RWPE2 (cell line): ENCODE results near the gene TAF1B.
"Not testable (repeated sequence)": the region's sequence is repeated elsewhere in the genome, so short reads cannot be mapped to it uniquely, and the experiment has no call there.

ENCODE experiments used
- ATAC-seq: fragments of 200-7000 bp; cut with Tn5 transposase; 3 replicates; pipeline ENCODE4 v1.9.1; 2021; ENCODE audit warnings: low read depth
- DNase-seq: peaks from one replicate; pipeline ENCODE4 v3.0.0-alpha.2; 2020; ENCODE audit warnings: low spot score
- H3K27ac ChIP-seq: fragments of 450-650 bp; 2 replicates; pipeline ENCODE4 v1.5.1; 2017; ENCODE audit warnings: mild to moderate bottlenecking; ENCODE audit not compliant: poor library complexity, severe bottlenecking
- H3K27me3 ChIP-seq: fragments of 250-450 bp; sonication (Bioruptor Pico); 2 replicates; pipeline ENCODE4 v1.5.1; 2021; ENCODE audit warnings: mild to moderate bottlenecking, moderate library complexity; ENCODE audit not compliant: insufficient read depth, poor library complexity, severe bottlenecking
- H3K36me3 ChIP-seq: fragments of 250-450 bp; sonication (Bioruptor Pico); 2 replicates; pipeline ENCODE4 v1.5.1; 2020; ENCODE audit warnings: low read depth, mild to moderate bottlenecking, moderate library complexity
- H3K4me1 ChIP-seq: fragments of 250-450 bp; sonication (Bioruptor Pico); 2 replicates; pipeline ENCODE4 v1.5.1; 2021; ENCODE audit warnings: mild to moderate bottlenecking, moderate library complexity; ENCODE audit not compliant: insufficient read depth, poor library complexity, severe bottlenecking
- H3K4me3 ChIP-seq: fragments of 250-450 bp; sonication (Bioruptor Pico); 2 replicates; pipeline ENCODE4 v1.5.1; 2021; ENCODE audit warnings: mild to moderate bottlenecking, moderate library complexity; ENCODE audit not compliant: severe bottlenecking
- H3K9me3 ChIP-seq: fragments of 250-450 bp; sonication (Bioruptor Pico); 2 replicates; pipeline ENCODE4 v1.5.1; 2021; ENCODE audit warnings: mild to moderate bottlenecking, moderate library complexity; ENCODE audit not compliant: severe bottlenecking
- TF ChIP-seq, protein P1 (sequence below): fragments of 450-650 bp; IDR thresholded peaks from one replicate; pipeline ENCODE4 v1.5.1; 2017; ENCODE audit warnings: mild to moderate bottlenecking, moderate library complexity; ENCODE audit not compliant: poor library complexity, severe bottlenecking

TAF1B gene

DNA sequence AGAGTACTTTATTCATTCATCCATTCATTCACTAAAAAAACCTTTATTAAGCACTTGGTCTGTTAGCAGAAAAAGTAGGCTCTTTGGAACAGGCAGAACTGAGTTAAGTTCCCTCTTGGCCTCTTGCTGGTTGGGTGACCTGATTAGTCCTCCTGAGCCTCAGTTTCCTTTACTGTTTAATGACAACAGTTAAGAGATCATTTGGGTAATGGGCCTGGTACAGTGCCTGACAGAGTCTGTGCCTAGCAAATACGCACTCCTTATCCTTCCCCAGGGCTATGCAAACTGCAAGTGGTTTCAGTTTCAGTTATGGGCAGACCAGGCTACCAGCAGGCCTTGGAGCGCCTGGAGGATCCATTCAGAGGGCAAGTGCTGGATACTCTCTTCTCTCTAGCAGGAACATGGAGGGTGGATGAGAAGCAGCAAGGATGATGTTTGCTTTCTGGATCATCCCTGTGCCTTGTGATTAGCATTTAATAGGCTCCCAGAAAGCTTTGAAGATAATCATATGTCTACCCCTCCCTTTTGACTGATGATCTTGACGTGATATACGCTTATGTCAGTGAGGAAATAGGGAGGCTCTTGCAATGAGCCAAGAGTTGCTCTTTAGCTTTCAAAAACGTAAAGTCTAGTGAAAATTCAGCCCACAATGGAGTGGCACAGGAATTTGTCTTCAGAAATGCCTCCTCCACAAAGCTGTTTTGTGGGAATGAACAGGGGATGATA lies 12.4 kb upstream of the TAF1B start:
- ATAC-seq (peak; percentile 36; the same call in 1 of the 3 replicates), DNase-seq (no peak)
- Histone ChIP-seq H3K36me3 (no peaks in the 10 kb centered on the region), H3K4me1 (peaks cover 8% of the 10 kb centered on the region), H3K27me3 (no peaks in the 10 kb centered on the region), H3K9me3 (no peaks in the 10 kb centered on the region), H3K27ac (peak overlapping the region; percentile 30), H3K4me3 (no peak overlapping the region)
- TF ChIP-seq, protein P1, sequence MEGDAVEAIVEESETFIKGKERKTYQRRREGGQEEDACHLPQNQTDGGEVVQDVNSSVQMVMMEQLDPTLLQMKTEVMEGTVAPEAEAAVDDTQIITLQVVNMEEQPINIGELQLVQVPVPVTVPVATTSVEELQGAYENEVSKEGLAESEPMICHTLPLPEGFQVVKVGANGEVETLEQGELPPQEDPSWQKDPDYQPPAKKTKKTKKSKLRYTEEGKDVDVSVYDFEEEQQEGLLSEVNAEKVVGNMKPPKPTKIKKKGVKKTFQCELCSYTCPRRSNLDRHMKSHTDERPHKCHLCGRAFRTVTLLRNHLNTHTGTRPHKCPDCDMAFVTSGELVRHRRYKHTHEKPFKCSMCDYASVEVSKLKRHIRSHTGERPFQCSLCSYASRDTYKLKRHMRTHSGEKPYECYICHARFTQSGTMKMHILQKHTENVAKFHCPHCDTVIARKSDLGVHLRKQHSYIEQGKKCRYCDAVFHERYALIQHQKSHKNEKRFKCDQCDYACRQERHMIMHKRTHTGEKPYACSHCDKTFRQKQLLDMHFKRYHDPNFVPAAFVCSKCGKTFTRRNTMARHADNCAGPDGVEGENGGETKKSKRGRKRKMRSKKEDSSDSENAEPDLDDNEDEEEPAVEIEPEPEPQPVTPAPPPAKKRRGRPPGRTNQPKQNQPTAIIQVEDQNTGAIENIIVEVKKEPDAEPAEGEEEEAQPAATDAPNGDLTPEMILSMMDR = no peak

DNA sequence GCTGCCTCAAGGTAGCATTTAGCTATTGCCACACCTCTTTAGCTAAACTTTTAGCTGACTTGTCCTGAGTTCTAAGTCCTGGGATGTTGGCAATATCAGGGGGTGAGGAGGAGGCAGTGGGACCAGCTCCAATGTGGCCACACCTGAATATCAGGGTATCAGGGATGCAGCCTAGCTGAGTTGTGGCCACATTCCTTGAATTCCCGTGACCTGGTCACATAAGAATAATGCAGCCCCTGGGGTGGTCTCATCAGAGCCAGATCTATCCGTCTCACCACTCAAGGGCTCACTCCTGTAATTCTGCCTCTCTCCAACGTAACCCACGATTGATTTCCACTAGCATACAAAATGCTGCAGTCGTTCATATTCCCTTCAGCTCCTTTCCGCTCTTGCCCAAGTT lies 11.6 kb upstream of the TAF1B start:
- Histone ChIP-seq H3K4me3 (no peak overlapping the region), H3K9me3 (no peaks in the 10 kb centered on the region), H3K27me3 (no peaks in the 10 kb centered on the region), H3K4me1 (peaks cover 12% of the 10 kb centered on the region), H3K27ac (no peak overlapping the region), H3K36me3 (no peaks in the 10 kb centered on the region)
- TF ChIP-seq, protein P1 = no peak
- no peak for ATAC-seq
- no peak for DNase-seq

GRCh38 chr2:9832586-9832985 lies 10.7 kb upstream of the TAF1B start:
- Histone ChIP-seq H3K4me3 (no peak overlapping the region), H3K27ac (no peak overlapping the region), H3K9me3 (no peaks in the 10 kb centered on the region), H3K27me3 (no peaks in the 10 kb centered on the region), H3K4me1 (peaks cover 20% of the 10 kb centered on the region), H3K36me3 (no peaks in the 10 kb centered on the region)
- TF ChIP-seq, protein P1 = no peak
- DNase-seq = no peak
- ATAC-seq = peak; percentile 65; the same call in 2 of the 3 replicates

DNA sequence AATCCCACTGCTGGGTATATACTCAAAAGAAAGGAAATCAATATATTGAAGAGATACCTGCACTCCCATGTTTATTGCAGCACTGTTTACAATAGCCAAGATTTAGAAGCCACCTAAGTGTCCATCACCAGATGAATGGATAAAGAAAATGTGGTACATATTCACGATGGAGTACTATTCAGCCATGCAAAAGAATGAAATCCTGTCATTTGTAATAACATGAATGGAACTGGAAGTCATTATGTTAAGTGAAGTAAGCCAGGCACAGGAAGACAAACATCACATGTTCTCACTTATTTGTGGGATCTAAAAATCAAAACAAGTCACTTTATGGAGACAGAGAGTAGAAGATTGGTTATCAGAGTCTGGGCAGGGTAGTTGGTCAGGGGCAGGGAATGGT lies 8.2 kb upstream of the TAF1B start:
- H3K9me3 ChIP-seq, H3K36me3 ChIP-seq, H3K27ac ChIP-seq, H3K27me3 ChIP-seq, H3K4me3 ChIP-seq, DNase-seq, ATAC-seq: not testable (repeated sequence)
- H3K4me1 ChIP-seq = peaks cover 18% of the 10 kb centered on the region

GRCh38 chr2:9836074-9836473 lies 7.2 kb upstream of the TAF1B start:
- Histone ChIP-seq H3K9me3 (no peaks in the 10 kb centered on the region), H3K4me3 (no peak overlapping the region), H3K4me1 (peaks cover 12% of the 10 kb centered on the region), H3K36me3 (no peaks in the 10 kb centered on the region), H3K27me3 (no peaks in the 10 kb centered on the region), H3K27ac (no peak overlapping the region)
- ATAC-seq = no peak
- TF ChIP-seq, protein P1 = no peak
- no peak for DNase-seq
